GM23248 (cell line): Measurements from ENCODE around the gene ABHD17A.

Experiments used
- EZH2 ChIP-seq: fragments of 200-600 bp; sonication (generic); IDR thresholded peaks from 2 replicates; pipeline ENCODE4 v1.6.1; 2018; ENCODE audit warnings: antibody characterized with exemption, mild to moderate bottlenecking; ENCODE audit not compliant: insufficient read depth, poor library complexity, severe bottlenecking
- EZH2phosphoT487 ChIP-seq: fragments of 200-600 bp; sonication (generic); IDR thresholded peaks from 2 replicates; pipeline ENCODE4 v1.6.1; 2018; ENCODE audit warnings: antibody characterized with exemption, moderate library complexity, mild to moderate bottlenecking, low read depth; ENCODE audit not compliant: insufficient read depth

DNA sequence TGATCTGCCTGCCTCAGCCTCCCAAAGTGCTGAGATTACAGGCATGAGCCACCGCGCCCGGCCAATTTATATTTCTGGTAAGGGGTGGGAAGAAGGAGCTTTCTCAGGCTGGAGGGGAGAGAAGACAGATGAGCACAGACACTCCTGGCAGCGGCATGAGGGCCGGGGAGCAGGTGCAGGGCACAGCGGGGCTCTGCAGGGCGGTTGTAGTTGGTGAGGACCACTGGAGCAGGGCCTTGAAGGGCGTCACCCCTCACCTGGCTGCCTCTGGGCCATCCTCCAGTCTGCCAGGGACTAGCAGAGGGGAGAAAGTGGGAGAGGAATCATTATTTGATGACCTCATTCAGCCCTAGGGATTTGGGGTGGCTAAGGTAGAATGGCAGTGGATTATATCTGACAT is 47.1 kb upstream of the ABHD17A start:
- TF ChIP-seq EZH2 (no peak), EZH2phosphoT487 (no peak)
